Measurements from ENCODE around the gene TRIM9.

Gene TRIM9

DNA sequence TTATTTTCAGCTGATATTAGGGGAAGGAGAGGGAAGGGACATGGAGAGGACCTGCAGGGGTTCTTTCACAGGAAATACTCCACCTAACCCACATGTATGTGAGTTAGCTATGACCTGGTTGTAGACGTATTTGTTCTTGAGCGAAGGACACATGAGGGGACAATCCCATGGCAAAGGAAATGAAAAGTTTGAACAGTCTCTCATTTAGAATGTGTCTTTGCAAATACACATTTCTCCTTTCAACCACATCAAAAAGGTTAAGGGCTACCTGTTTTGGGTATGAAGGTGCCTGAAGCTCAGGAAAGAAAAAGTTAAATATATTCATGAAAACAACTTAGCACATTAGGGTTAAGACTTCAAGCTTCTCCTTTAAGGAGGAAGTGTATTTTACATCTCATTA, 158.0 kb downstream of the TRIM9 start:
- Histone ChIP-seq H3K9ac (ENCODE audit: low read depth, low read length) (no peak overlapping the region), H3K36me3 (ENCODE audit: insufficient read depth, low read depth, low read length) (peaks cover 24% of the 10 kb centered on the region), H3K4me1 (ENCODE audit: insufficient read depth, low read length) (no peaks in the 10 kb centered on the region), H3K27me3 (ENCODE audit: insufficient read depth, low read length) (no peaks in the 10 kb centered on the region), H3K4me3 (ENCODE audit: low read length) (no peak overlapping the region), H3K27ac (ENCODE audit: low read length) (no peak overlapping the region), H3K9me3 (ENCODE audit: insufficient read depth, low read depth, low read length) (no peaks in the 10 kb centered on the region)

DNA sequence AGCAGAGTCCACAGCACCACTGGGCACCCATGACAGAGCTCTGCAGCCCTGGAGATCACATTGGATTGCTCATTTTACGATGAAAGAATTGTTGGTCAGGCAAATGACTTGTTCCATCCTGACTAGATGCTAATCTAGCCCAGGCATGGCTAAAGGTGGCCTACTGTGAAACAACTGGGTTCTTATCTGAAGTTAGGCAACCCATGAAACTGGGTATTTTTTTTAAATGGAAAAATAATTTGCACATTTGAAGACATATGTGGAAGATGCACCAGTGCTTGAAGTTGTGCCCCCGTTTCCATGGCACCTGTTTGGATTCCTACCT, 158.9 kb downstream of the TRIM9 start:
- H3K9me3 ChIP-seq (ENCODE audit: insufficient read depth, low read depth, low read length) = no peaks in the 10 kb centered on the region
- H3K4me3 ChIP-seq (ENCODE audit: low read length) = no peak overlapping the region
- H3K27me3 ChIP-seq (ENCODE audit: insufficient read depth, low read length) = no peaks in the 10 kb centered on the region
- no peaks in the 10 kb centered on the region for H3K4me1 ChIP-seq (ENCODE audit: insufficient read depth, low read length)
- peaks cover 32% of the 10 kb centered on the region for H3K36me3 ChIP-seq (ENCODE audit: insufficient read depth, low read depth, low read length)
- H3K9ac ChIP-seq (ENCODE audit: low read depth, low read length) = no peak overlapping the region
- no peak overlapping the region for H3K27ac ChIP-seq (ENCODE audit: low read length)

DNA sequence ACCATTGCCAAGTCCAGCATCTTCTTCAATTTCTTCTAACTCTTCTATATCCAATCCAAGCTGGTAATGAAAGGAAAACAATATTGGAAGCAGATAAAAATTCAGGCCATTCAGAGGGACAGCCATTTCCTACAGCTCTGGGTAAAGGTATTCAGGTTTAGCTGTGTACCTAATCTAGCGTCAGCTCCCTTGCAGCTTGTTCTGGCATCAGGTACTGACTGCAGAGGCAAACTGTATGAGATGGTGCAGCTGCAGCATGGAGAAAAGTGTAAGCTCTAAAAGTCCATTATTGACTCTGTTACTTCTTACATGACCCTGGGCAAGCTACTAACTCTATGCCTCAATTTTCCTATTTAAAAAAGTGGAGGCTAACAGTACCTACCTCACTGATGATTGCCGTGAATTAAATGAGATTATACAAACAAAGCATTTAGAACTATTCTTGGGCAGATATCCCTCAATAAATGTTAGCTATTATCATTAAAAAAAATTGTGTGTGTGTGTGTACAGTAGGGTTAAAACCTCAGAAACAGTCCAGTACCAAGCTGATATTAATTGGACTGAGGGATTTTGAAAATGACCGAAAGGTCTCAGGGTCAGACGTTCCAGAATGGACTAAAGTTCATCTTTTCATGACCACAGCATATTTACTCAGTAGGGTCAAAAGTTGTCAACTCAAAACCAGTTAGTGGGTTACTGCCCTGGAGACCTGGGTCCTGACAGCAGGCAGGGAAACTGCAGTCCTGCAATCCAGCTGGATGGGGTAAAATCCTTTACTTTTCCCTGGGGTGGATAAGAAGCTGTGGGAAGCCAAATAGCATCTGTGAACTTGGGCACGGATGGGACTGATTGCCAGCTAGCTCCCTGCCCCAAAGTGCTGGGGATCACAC, 159.5 kb downstream of the TRIM9 start:
- Histone ChIP-seq H3K9me3 (ENCODE audit: insufficient read depth, low read depth, low read length) (no peaks in the 10 kb centered on the region), H3K27me3 (ENCODE audit: insufficient read depth, low read length) (no peaks in the 10 kb centered on the region), H3K4me1 (ENCODE audit: insufficient read depth, low read length) (no peaks in the 10 kb centered on the region), H3K27ac (ENCODE audit: low read length) (no peak overlapping the region), H3K9ac (ENCODE audit: low read depth, low read length) (no peak overlapping the region), H3K36me3 (ENCODE audit: insufficient read depth, low read depth, low read length) (peaks cover 38% of the 10 kb centered on the region), H3K4me3 (ENCODE audit: low read length) (no peak overlapping the region)

DNA sequence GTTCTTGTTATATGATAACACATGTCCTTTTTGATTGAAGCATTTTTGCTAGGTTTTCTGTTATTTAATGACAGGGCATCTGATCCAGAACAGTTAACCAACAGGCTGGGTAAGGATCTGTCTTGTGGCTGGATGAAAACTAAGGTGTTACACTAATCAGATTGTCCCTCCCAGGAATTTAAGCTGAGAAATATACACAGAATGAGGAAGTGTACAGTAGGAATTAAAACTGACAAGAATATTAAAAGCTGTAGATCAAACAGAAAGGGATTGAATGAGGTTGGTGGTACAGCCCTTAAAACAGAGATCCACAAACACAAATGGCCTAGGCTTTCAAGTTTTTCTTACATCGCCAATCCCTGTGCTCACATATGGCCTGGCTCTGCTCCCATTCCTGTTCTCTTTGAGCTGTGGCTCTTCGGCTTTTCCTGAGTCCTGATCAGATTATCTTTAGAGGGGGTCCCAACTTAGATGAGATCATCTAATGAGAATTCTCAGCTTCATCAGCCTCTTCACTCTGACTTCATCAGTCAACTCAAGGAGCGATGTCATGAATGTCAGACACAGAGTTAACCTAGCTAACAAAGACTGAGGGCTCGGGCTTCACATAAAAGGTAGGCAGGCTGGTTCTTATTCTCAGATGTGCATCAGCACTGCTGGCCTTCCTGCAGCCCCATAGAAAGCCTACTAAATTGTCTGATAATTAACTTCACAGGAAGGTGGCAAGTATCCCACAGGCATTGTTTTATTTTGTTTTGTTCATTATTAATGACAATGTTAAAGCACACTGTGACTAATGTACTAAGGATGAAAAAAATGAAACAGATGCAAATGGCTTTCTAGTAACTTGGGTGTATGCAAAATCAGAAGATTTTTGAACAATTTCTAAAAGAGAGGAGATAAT, 162.1 kb downstream of the TRIM9 start:
- Histone ChIP-seq H3K36me3 (ENCODE audit: insufficient read depth, low read depth, low read length) (peaks cover 44% of the 10 kb centered on the region), H3K27ac (ENCODE audit: low read length) (no peak overlapping the region), H3K4me3 (ENCODE audit: low read length) (no peak overlapping the region), H3K9me3 (ENCODE audit: insufficient read depth, low read depth, low read length) (no peaks in the 10 kb centered on the region), H3K4me1 (ENCODE audit: insufficient read depth, low read length) (no peaks in the 10 kb centered on the region), H3K9ac (ENCODE audit: low read depth, low read length) (no peak overlapping the region), H3K27me3 (ENCODE audit: insufficient read depth, low read length) (no peaks in the 10 kb centered on the region)

DNA sequence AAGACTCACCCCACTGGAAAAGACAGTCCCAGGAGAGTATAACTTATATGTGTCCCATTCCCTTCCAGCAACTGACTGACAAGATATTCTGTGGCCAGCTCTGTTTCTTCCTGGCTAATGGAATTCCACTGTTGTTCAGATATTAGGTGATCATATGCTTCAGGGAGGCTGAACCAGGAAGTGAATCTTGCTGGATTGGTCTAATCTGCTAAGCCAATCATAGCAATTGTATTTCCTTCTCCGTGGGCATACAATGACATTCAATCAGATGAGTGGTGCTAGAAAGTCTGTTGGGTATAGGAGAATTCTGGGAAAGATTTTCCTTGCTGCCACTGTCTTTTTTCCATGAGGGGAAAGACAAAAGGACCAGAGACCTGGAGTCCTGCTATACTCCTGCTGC, 162.7 kb downstream of the TRIM9 start:
- Histone ChIP-seq H3K4me1 (ENCODE audit: insufficient read depth, low read length) (no peaks in the 10 kb centered on the region), H3K4me3 (ENCODE audit: low read length) (no peak overlapping the region), H3K27me3 (ENCODE audit: insufficient read depth, low read length) (no peaks in the 10 kb centered on the region), H3K9me3 (ENCODE audit: insufficient read depth, low read depth, low read length) (no peaks in the 10 kb centered on the region), H3K9ac (ENCODE audit: low read depth, low read length) (no peak overlapping the region), H3K27ac (ENCODE audit: low read length) (no peak overlapping the region), H3K36me3 (ENCODE audit: insufficient read depth, low read depth, low read length) (peaks cover 47% of the 10 kb centered on the region)

DNA sequence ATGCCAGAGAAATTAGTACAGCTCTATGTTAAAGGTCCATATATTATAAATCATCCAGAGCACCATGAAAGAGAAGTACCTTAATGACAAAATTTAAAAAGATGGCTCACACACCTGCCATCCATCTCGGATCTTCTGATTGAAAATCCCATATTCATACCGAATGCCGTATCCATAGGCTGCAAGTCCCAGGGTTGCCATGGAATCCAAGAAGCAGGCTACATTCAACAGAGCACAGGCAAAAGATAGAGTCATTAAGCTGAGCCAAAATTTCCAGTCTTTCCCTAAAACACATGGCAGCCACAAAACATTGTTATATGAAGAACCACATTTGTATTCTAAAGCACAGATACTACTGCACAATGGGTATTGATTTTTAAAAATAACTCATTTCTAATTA, 163.3 kb downstream of the TRIM9 start:
- Histone ChIP-seq H3K27me3 (ENCODE audit: insufficient read depth, low read length) (no peaks in the 10 kb centered on the region), H3K9ac (ENCODE audit: low read depth, low read length) (no peak overlapping the region), H3K27ac (ENCODE audit: low read length) (no peak overlapping the region), H3K9me3 (ENCODE audit: insufficient read depth, low read depth, low read length) (no peaks in the 10 kb centered on the region), H3K36me3 (ENCODE audit: insufficient read depth, low read depth, low read length) (peaks cover 47% of the 10 kb centered on the region), H3K4me1 (ENCODE audit: insufficient read depth, low read length) (no peaks in the 10 kb centered on the region), H3K4me3 (ENCODE audit: low read length) (no peak overlapping the region)

DNA sequence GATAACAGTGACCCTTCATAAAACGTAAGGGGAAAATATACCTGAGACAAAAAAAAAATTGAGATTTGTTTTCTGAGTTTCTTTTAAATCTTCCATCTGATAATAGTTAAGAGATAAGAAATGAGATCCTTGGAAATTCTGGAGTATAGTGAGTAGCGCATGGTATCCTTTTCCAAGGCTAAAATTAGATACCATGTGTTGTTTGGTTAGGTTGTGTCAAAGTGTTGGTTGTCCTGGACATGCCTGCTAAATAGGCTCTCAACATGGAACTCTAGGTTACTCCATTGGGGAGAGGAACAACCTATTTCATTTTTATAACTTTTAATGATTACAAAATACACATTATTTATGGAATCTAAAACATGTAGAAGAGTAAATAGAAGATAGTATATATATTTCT, 165.4 kb downstream of the TRIM9 start:
- Histone ChIP-seq H3K27ac (ENCODE audit: low read length) (no peak overlapping the region), H3K4me3 (ENCODE audit: low read length) (no peak overlapping the region), H3K9ac (ENCODE audit: low read depth, low read length) (no peak overlapping the region), H3K36me3 (ENCODE audit: insufficient read depth, low read depth, low read length) (peaks cover 41% of the 10 kb centered on the region), H3K4me1 (ENCODE audit: insufficient read depth, low read length) (peaks cover 6% of the 10 kb centered on the region; the same call in 1 of the 2 replicates), H3K9me3 (ENCODE audit: insufficient read depth, low read depth, low read length) (no peaks in the 10 kb centered on the region), H3K27me3 (ENCODE audit: insufficient read depth, low read length) (no peaks in the 10 kb centered on the region)

DNA sequence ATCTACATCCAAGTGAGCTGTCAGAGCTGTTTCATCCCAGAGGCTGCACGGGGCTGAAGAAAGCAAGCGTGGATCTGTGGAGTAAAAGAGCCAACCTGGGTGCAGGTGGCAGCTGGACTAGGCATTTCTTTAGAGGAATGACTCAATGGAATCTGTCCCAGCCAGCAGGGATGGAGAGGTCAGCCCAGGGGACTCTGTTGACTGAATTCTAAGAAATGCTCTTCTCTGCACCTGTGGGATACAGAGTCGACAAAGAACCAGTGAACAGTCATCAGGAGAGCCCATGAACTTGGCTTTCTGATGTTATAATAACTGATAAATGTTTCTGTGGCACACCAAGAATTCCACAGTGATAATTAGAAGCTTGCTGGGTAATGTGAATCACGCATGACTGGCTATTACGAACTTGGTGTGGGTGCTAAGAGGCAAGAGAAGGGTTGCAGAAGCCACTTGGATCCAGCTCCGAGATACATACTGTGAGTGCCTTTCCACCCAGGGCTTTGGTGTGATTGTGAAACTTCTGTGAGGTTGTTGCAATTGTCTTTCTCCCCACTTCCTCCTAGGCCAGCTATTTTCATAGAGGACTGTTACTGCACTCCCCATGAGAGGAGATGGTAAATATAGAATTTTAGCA, 166.8 kb downstream of the TRIM9 start:
- Histone ChIP-seq H3K4me3 (ENCODE audit: low read length) (no peak overlapping the region), H3K9ac (ENCODE audit: low read depth, low read length) (no peak overlapping the region), H3K36me3 (ENCODE audit: insufficient read depth, low read depth, low read length) (peaks cover 39% of the 10 kb centered on the region), H3K9me3 (ENCODE audit: insufficient read depth, low read depth, low read length) (no peaks in the 10 kb centered on the region), H3K27ac (ENCODE audit: low read length) (no peak overlapping the region), H3K27me3 (ENCODE audit: insufficient read depth, low read length) (no peaks in the 10 kb centered on the region), H3K4me1 (ENCODE audit: insufficient read depth, low read length) (peaks cover 6% of the 10 kb centered on the region; the same call in 1 of the 2 replicates)

DNA sequence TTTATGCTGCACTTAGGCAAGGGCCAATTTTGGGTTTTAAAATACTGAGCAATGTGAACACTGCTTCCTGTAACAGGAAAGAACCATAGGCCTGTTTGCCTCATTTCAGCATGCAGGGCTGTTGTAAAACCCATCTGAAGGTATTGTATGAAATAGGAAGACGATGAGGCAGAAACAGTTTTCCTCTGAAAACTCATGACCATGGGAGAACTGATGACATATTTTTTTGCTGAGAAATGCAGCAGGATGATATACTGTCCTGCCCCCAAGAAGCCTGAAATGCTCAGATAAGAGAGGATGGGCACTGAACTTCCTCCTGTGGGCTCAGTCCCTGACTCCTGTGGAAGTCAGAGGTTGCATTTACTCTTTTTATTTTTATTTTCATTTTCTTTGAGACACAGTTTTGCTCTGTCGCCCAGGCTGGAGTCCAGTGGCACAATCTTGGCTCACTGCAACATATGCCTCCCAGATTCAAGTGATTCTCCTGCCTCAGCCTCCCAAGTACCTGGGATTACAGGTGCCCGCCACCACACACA, 168.0 kb downstream of the TRIM9 start:
- Histone ChIP-seq H3K9me3 (ENCODE audit: insufficient read depth, low read depth, low read length) (no peaks in the 10 kb centered on the region), H3K9ac (ENCODE audit: low read depth, low read length) (no peak overlapping the region), H3K27me3 (ENCODE audit: insufficient read depth, low read length) (no peaks in the 10 kb centered on the region), H3K36me3 (ENCODE audit: insufficient read depth, low read depth, low read length) (peaks cover 36% of the 10 kb centered on the region), H3K4me1 (ENCODE audit: insufficient read depth, low read length) (peaks cover 6% of the 10 kb centered on the region; the same call in 1 of the 2 replicates), H3K4me3 (ENCODE audit: low read length) (no peak overlapping the region), H3K27ac (ENCODE audit: low read length) (no peak overlapping the region)
